Endothelial cell of umbilical vein (primary cell): ENCODE data around the gene VSIG10L. TPM values are rescaled to one million over a fixed set of nuclear protein-coding genes. Genes with fewer than 3 reads are reported as not detected.

Experiments used
- BruUV-seq: library from RNA; stranded (reverse); fragments of 400-500 nt; replicated peaks from 2 replicates; lab custom pipeline; 2021; lab: Mats Ljungman, UMichigan
- CTCF ChIA-PET: fragments of 300-600, 350-600 bp; sonication (Branson Sonifier 250); formaldehyde crosslinking; loops from one replicate; lab custom pipeline; 2021; ENCODE audit warnings: antibody characterized with exemption, inconsistent platforms; lab: Charles Lee
- POLR2A ChIA-PET: fragments of 300-600, 350-600 bp; sonication (Branson Sonifier 250); formaldehyde crosslinking; loops from one replicate; lab custom pipeline; 2021; ENCODE audit warnings: antibody characterized with exemption, inconsistent platforms; lab: Charles Lee
- DNase-seq: peaks from one replicate; pipeline ENCODE4 v3.0.0-alpha.2; 2011; ENCODE audit warnings: low read depth, low spot score
- FAIRE-seq: peaks from 2 replicates; lab custom pipeline; 2011; peaks lifted over from hg19 to GRCh38; lab: Jason Lieb, UNC
- H2AFZ ChIP-seq: 2 replicates; pipeline ENCODE4 v1.6.0; 2012; ENCODE audit warnings: low read depth, low read length, control low read depth, inconsistent platforms
- H3K27ac ChIP-seq: 2 replicates; pipeline ENCODE4 v1.5.1; 2011; ENCODE audit warnings: low read depth, mild to moderate bottlenecking, control low read depth, low read length, moderate library complexity; ENCODE audit not compliant: insufficient read depth
- H3K27me3 ChIP-seq, 2 experiments: 2 replicates each; pipeline versions ENCODE4 v1.6.0 to v1.6.1; 2011; ENCODE audit warnings: low read length in 2 of 2, mixed read lengths in 1 of 2; ENCODE audit not compliant: control insufficient read depth in 2 of 2, insufficient read depth in 2 of 2
- H3K36me3 ChIP-seq, 2 experiments: 2 replicates in 1 of 2; 3 replicates in 1 of 2; pipeline ENCODE4 v1.5.1; 2011; ENCODE audit warnings: low read length in 2 of 2, mild to moderate bottlenecking in 1 of 2, moderate library complexity in 1 of 2; ENCODE audit not compliant: control insufficient read depth in 2 of 2, insufficient read depth in 2 of 2; ENCODE audit errors: extremely low read depth in 1 of 2
- H3K4me1 ChIP-seq: 3 replicates; pipeline ENCODE4 v1.5.1; 2011; ENCODE audit warnings: mild to moderate bottlenecking, low read length; ENCODE audit not compliant: control insufficient read depth, insufficient read depth; ENCODE audit errors: extremely low read depth
- H3K4me2 ChIP-seq: 2 replicates; pipeline ENCODE4 v1.6.1; 2011; ENCODE audit warnings: low read length, control low read depth, mixed read lengths; ENCODE audit not compliant: insufficient read depth
- H3K4me3 ChIP-seq, 3 experiments: fragments of 200-600 bp in 1 of 3; sonication (generic), shearing (Covaris generic) in 1 of 3; replicated peaks in 1 of 3; 2 replicates each; pipeline ENCODE4 v1.5.1; 2011 to 2016; ENCODE audit warnings: control low read depth in 3 of 3, low read length in 3 of 3, mild to moderate bottlenecking in 2 of 3, inconsistent platforms in 1 of 3, low read depth in 1 of 3, moderate library complexity in 1 of 3; ENCODE audit not compliant: insufficient read depth in 1 of 3
- H3K79me2 ChIP-seq: 2 replicates; pipeline ENCODE4 v1.6.0; 2012; ENCODE audit warnings: low read length, inconsistent platforms; ENCODE audit not compliant: control insufficient read depth, insufficient read depth
- H3K9ac ChIP-seq: replicated peaks from 2 replicates; pipeline ENCODE3; 2011; ENCODE audit warnings: low read length, control low read depth; ENCODE audit not compliant: insufficient read depth; ENCODE audit errors: extremely low read depth
- H3K9me1 ChIP-seq: replicated peaks from 3 replicates; pipeline ENCODE4 v1.6.0; 2011; ENCODE audit warnings: mild to moderate bottlenecking, low read length; ENCODE audit not compliant: control insufficient read depth, insufficient read depth; ENCODE audit errors: extremely low read depth
- H3K9me3 ChIP-seq: replicated peaks from 2 replicates; pipeline ENCODE4 v1.5.1; 2012; ENCODE audit warnings: low read length, inconsistent platforms; ENCODE audit not compliant: control insufficient read depth, insufficient read depth
- H4K20me1 ChIP-seq: replicated peaks from 2 replicates; pipeline ENCODE3; 2011; ENCODE audit warnings: mild to moderate bottlenecking, low read length; ENCODE audit not compliant: control insufficient read depth, insufficient read depth; ENCODE audit errors: extremely low read depth
- CTCF ChIP-seq, 2 donors: IDR thresholded peaks; 1 replicate in 1 of 2; 2 replicates in 1 of 2; pipeline ENCODE4 v1.5.1; 2011; ENCODE audit warnings: low read length in 2 of 2, mild to moderate bottlenecking in 2 of 2, moderate library complexity in 2 of 2, control low read depth in 1 of 2, inconsistent platforms in 1 of 2, low read depth in 1 of 2; ENCODE audit not compliant: insufficient read depth in 1 of 2; ENCODE audit errors: extremely low read depth in 1 of 2
- EZH2 ChIP-seq: IDR thresholded peaks from 2 replicates; pipeline ENCODE4 v1.6.1; 2012; ENCODE audit warnings: borderline replicate concordance, low read depth, mild to moderate bottlenecking, moderate library complexity, low read length, inconsistent platforms; ENCODE audit not compliant: severe bottlenecking
- FOS ChIP-seq: IDR thresholded peaks from 2 replicates; pipeline ENCODE4 v1.6.1; 2011; ENCODE audit warnings: mild to moderate bottlenecking, low read length, moderate library complexity, borderline replicate concordance; ENCODE audit not compliant: insufficient read depth
- GATA2 ChIP-seq: IDR thresholded peaks from 2 replicates; pipeline ENCODE4 v1.7.0; 2011; ENCODE audit warnings: low read depth, mild to moderate bottlenecking, moderate library complexity, mixed read lengths, low read length; ENCODE audit not compliant: insufficient read length, insufficient read depth
- JUN ChIP-seq: IDR thresholded peaks from 2 replicates; pipeline ENCODE4 v1.6.1; 2011; ENCODE audit warnings: borderline replicate concordance, low read depth; ENCODE audit not compliant: insufficient read length, insufficient read depth
- MAX ChIP-seq: IDR thresholded peaks from 2 replicates; pipeline ENCODE4 v1.6.1; 2011; ENCODE audit not compliant: insufficient read depth, insufficient read length
- MYC ChIP-seq: IDR thresholded peaks from one replicate; pipeline ENCODE4 v1.6.1; 2011; ENCODE audit warnings: mild to moderate bottlenecking, low read depth, low read length
- POLR2A ChIP-seq: IDR thresholded peaks from 2 replicates; pipeline ENCODE4 v1.6.1; 2012; ENCODE audit warnings: low read depth, mild to moderate bottlenecking, control low read depth, low read length
- POLR2AphosphoS5 ChIP-seq: IDR thresholded peaks from 2 replicates; pipeline ENCODE4 v1.6.1; 2012; ENCODE audit warnings: low read depth, mild to moderate bottlenecking, control low read depth, low read length, moderate library complexity; ENCODE audit not compliant: insufficient read depth
- dilution Hi-C: fragments of 300-500 bp; cut with MboI; formaldehyde crosslinking; loops from one replicate; pipeline ENCODE4 v1.15.0; 2019; ENCODE audit warnings: low sequenced_read_pairs; ENCODE audit not compliant: extremely low pct_ligation_motif_present
- intact Hi-C: fragments of 100-400 bp; cut with micrococcal nuclease; formaldehyde crosslinking; loops from one replicate; pipeline ENCODE4 v1.10.0; 2022
- polyA plus RNA-seq, 4 experiments: library from polyadenylated mRNA; depleted of rRNA in 3 of 4; stranded (reverse) in 3 of 4; unstranded in 1 of 4; fragments of >200 nt; gene quantifications; 2 replicates each; pipeline versions ENCODE4 v1.2.1 to v1.2.3, GENCODE V29; 2011 to 2012; ENCODE audit warnings: missing spikeins in 1 of 4
- total RNA-seq: library from RNA; stranded (reverse); gene quantifications from 2 replicates; pipeline ENCODE4 v1.2.3, GENCODE V29; 2021

VSIG10L gene
- total and polyA plus RNA-seq, 2 donors (not counting 3 experiments of a cell fraction or from before 2014, with no cell fraction given) = 0.62 to 0.77 TPM

GRCh38 chr19:51372021-51372648, 30.2 kb upstream of the VSIG10L start:
- H3K36me3 ChIP-seq = no peaks in the 10 kb centered on the region
- H3K4me1 ChIP-seq = no peaks in the 10 kb centered on the region
- TF ChIP-seq MYC (no peak), EZH2 (no peak), GATA2 (no peak), FOS (no peak), JUN (no peak), CTCF (IDR thresholded peaks at IDR 0.05; ENCODE audit: extremely low read depth in 1 of 2, insufficient read depth in 1 of 2, low read depth in 1 of 2, low read length in 2 of 2) (no peak), MAX (no peak), POLR2AphosphoS5 (no peak), POLR2A (no peak)
- no peaks in the 10 kb centered on the region for H3K79me2 ChIP-seq
- H2AFZ ChIP-seq = no peak overlapping the region
- no peak overlapping the region for H3K9ac ChIP-seq
- POLR2A ChIA-PET = no interaction called here
- intact Hi-C loops = no loop called here
- H3K4me3 ChIP-seq = no peak overlapping the region
- no peak for FAIRE-seq
- no peaks in the 10 kb centered on the region for H3K27me3 ChIP-seq
- H3K27ac ChIP-seq = no peak overlapping the region
- DNase-seq = no peak
- H3K9me1 ChIP-seq = no peaks in the 10 kb centered on the region
- H3K4me2 ChIP-seq = no peak overlapping the region
- H4K20me1 ChIP-seq = no peaks in the 10 kb centered on the region
- no TSS peak for BruUV-seq
- dilution Hi-C loops = no loop called here
- CTCF ChIA-PET = interaction anchor here (1.0 to 1.3 kb wide), 2 partner anchors 9 to 45 kb away, joined by 3 read pairs; partner anchors contain the start of gene SIGLEC10
- no peaks in the 10 kb centered on the region for H3K9me3 ChIP-seq
